ENCODE results near the gene IQSEC1. TPM values are rescaled to one million over a fixed set of nuclear protein-coding genes. Genes with fewer than 3 reads are reported as not detected.

The IQSEC1 gene
- total RNA-seq, 1 donor: 22.1 TPM

- DNase-seq (ENCODE audit: insufficient read length, low spot score, missing footprints): peak; percentile 19
Measured at GRCh38 chr3:13115991-13116390, 42.8 kb upstream of the IQSEC1 start.

GRCh38 chr3:13115576-13115910 is 42.3 kb upstream of the IQSEC1 start:
- Histone ChIP-seq H3K27me3 (ENCODE audit: insufficient read depth, low read length) (peaks cover 13% of the 10 kb centered on the region), H3K4me2 (ENCODE audit: insufficient read depth, low read length) (no peak overlapping the region), H3K36me3 (ENCODE audit: insufficient read depth, low read length) (no peaks in the 10 kb centered on the region), H3K27ac (ENCODE audit: low read depth, low read length) (no peak overlapping the region), H3K4me3 (ENCODE audit: insufficient read depth, low read length) (no peak overlapping the region), H3K4me1 (ENCODE audit: insufficient read depth, low read length) (no peaks in the 10 kb centered on the region), H2AFZ (ENCODE audit: low read length) (no peak overlapping the region), H3K9me3 (ENCODE audit: low read depth, low read length) (no peaks in the 10 kb centered on the region), H4K20me1 (ENCODE audit: insufficient read depth, low read length) (no peaks in the 10 kb centered on the region), H3K79me2 (ENCODE audit: insufficient read depth, low read length) (no peaks in the 10 kb centered on the region)
- TF ChIP-seq CTCF (IDR thresholded peaks at IDR 0.05; ENCODE audit: extremely low read depth, low read depth, low read length): no peak
- DNase-seq (ENCODE audit: insufficient read length, low spot score, missing footprints): no peak

More at GRCh38 chr3:13115991-13116390, 42.8 kb upstream of the IQSEC1 start:
- Histone ChIP-seq H3K9me3 (ENCODE audit: low read depth, low read length) (no peaks in the 10 kb centered on the region), H4K20me1 (ENCODE audit: insufficient read depth, low read length) (no peaks in the 10 kb centered on the region), H3K27me3 (ENCODE audit: insufficient read depth, low read length) (peaks cover 13% of the 10 kb centered on the region), H2AFZ (ENCODE audit: low read length) (no peak overlapping the region), H3K79me2 (ENCODE audit: insufficient read depth, low read length) (no peaks in the 10 kb centered on the region), H3K27ac (ENCODE audit: low read depth, low read length) (no peak overlapping the region), H3K4me2 (ENCODE audit: insufficient read depth, low read length) (no peak overlapping the region), H3K4me1 (ENCODE audit: insufficient read depth, low read length) (no peaks in the 10 kb centered on the region), H3K4me3 (ENCODE audit: insufficient read depth, low read length) (no peak overlapping the region), H3K36me3 (ENCODE audit: insufficient read depth, low read length) (no peaks in the 10 kb centered on the region)
- TF ChIP-seq CTCF (IDR thresholded peaks at IDR 0.05; ENCODE audit: extremely low read depth, low read depth, low read length): no peak

- Histone ChIP-seq H3K79me2 (ENCODE audit: insufficient read depth, low read length) (no peaks in the 10 kb centered on the region), H2AFZ (ENCODE audit: low read length) (no peak overlapping the region), H3K27me3 (ENCODE audit: insufficient read depth, low read length) (peaks cover 13% of the 10 kb centered on the region), H3K9me3 (ENCODE audit: low read depth, low read length) (no peaks in the 10 kb centered on the region), H3K27ac (ENCODE audit: low read depth, low read length) (no peak overlapping the region), H3K36me3 (ENCODE audit: insufficient read depth, low read length) (no peaks in the 10 kb centered on the region), H4K20me1 (ENCODE audit: insufficient read depth, low read length) (no peaks in the 10 kb centered on the region), H3K4me3 (ENCODE audit: insufficient read depth, low read length) (no peak overlapping the region), H3K4me1 (ENCODE audit: insufficient read depth, low read length) (no peaks in the 10 kb centered on the region), H3K4me2 (ENCODE audit: insufficient read depth, low read length) (no peak overlapping the region)
- DNase-seq (ENCODE audit: insufficient read length, low spot score, missing footprints): peak; percentile 65
- no peak for TF ChIP-seq CTCF (IDR thresholded peaks at IDR 0.05; ENCODE audit: extremely low read depth, low read depth, low read length)
Measured at GRCh38 chr3:13114811-13115575, 41.8 kb upstream of the IQSEC1 start.

GRCh38 chr3:13113346-13114330 is 40.4 kb upstream of the IQSEC1 start:
- Histone ChIP-seq H3K27ac (ENCODE audit: low read depth, low read length) (no peak overlapping the region), H3K79me2 (ENCODE audit: insufficient read depth, low read length) (no peaks in the 10 kb centered on the region), H3K4me2 (ENCODE audit: insufficient read depth, low read length) (no peak overlapping the region), H3K27me3 (ENCODE audit: insufficient read depth, low read length) (peaks cover 7% of the 10 kb centered on the region), H3K4me3 (ENCODE audit: insufficient read depth, low read length) (no peak overlapping the region), H2AFZ (ENCODE audit: low read length) (no peak overlapping the region), H3K36me3 (ENCODE audit: insufficient read depth, low read length) (no peaks in the 10 kb centered on the region), H4K20me1 (ENCODE audit: insufficient read depth, low read length) (no peaks in the 10 kb centered on the region), H3K9me3 (ENCODE audit: low read depth, low read length) (no peaks in the 10 kb centered on the region), H3K4me1 (ENCODE audit: insufficient read depth, low read length) (no peaks in the 10 kb centered on the region)
- TF ChIP-seq CTCF (IDR thresholded peaks at IDR 0.05; ENCODE audit: extremely low read depth, low read depth, low read length): no peak
- peak; percentile 58 for DNase-seq (ENCODE audit: insufficient read length, low spot score, missing footprints)
